Fibroblast of skin of right quadriceps (primary cell): ENCODE measurements around the gene C7.
"Not testable (repeated sequence)": the region's sequence is repeated elsewhere in the genome, so short reads cannot be mapped to it uniquely, and the experiment has no call there.

Source experiments
- DNase-seq: peaks from one replicate; pipeline ENCODE4 v3.0.0-alpha.2; 2013

C7 gene

DNA sequence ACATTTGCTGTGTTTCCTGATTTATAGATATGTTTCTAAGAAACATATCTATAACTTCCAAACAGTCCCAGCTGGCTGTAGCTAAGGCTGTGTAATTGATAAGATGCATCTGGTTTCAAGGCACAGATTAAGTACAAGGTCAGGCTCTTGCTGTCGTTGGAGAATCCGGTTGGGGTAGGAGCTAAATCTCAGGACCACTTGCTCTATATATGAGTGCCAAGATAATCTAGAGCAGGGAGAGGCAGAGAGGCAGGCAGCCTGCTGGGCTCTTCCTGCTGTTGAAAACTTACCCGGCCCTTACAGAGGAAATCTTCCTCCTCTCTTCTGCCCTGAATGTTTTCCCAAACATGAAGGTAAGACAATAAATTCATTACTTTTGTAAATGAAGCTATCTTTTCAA is at the start of gene C7:
TSS of gene C7 (plus strand) at position 234 of the 400 bp plus-strand sequence. CDS start at position 348, 114 bp downstream.
- no peak for DNase-seq

DNA sequence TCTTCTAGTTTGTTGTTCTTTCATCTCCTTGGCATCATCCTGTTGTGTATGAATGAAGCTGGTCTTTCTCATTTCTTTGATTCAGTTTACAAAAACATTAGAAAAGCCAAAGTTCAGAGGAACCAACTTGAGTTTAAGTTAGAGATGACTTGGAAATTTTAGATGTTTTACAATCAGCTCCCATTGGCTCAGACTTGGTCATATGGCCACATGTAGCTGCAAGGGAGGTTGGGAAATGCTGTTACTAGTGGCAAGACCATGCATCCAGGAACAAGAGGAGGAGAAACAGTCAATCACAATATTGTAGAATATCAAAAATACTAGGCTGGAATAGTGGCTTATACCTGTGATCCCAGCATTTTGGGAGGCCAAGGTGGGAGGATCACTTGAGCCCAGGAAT is 48.6 kb upstream of the C7 start:
- no peak for DNase-seq

DNA sequence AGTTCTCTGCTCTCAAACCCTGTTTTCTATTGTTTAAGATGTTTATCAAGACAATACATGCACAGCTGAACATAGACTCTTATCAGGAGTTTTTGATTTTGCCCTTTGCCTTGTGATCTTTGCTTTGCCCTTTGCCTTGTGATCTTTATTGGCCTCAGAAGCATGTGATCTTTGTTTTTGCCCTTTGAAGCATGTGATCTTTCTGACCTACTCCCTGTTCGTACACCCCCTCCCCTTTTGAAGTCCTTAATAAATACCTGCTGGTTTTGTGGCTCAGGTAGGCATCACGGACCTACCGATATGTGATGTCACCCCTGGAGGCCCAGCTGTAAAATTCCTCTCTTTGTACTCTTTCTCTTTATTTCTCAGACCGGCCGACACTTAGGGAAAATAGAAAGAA is 44.3 kb upstream of the C7 start:
- DNase-seq = not testable (repeated sequence)

DNA sequence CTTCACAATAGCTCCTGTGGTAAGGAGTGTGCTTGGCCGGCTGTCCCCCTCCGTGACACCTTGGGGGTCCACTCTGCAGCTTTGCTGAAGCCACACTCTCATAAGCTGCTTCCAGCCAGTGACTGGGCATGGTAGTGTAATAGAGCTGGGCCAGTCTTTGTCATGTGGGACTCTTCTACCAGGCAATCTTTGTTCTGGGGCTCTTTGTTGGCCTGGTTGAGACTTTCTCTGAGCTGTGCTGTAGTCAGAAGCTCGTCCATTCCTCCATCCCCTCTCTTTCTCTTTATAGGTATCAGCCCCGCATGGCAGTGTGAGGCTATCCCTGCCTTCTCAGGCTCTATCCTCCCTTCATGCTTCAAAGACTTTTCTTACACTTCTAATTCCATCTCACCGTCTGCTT is 42.5 kb upstream of the C7 start:
- no peak for DNase-seq

DNA sequence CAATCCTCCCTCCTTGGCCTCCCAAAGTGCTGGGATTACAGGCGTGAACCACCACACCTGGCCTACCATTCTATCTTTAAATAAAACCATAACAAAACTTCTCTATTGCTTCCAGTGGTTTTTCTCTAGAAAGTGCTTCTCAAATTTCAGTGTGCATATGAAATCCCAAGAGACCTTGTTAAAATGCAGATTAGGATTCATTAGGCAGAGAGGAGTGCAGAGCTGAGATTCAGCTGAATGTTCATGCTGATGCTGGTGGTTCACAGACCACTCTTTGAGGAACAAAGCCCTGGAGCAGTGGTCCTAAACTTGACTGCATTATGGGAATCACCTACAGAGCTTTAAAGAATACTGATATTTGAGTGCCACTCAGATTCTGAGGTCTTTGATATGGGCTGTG is 39.9 kb upstream of the C7 start:
- DNase-seq = no peak

DNA sequence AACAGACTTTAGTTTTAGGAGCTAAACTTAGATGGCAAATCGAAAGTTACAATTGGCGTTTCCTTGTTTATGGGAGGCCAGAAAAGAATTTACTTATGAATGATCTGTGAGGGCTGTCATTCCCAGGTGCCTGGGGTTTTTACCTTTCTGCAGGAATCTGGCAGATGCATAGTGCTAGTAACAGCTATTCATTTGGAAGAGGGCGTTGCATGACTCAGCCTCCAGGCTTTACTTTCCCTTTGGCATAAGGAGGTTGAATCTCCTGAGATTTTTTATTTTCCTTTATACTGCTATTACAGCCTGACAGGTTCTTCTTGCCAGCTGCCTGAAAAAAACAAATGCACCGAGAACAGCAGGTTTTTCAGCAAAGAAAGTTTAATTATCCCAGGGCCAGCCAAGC is 38.1 kb upstream of the C7 start:
- DNase-seq = no peak

DNA sequence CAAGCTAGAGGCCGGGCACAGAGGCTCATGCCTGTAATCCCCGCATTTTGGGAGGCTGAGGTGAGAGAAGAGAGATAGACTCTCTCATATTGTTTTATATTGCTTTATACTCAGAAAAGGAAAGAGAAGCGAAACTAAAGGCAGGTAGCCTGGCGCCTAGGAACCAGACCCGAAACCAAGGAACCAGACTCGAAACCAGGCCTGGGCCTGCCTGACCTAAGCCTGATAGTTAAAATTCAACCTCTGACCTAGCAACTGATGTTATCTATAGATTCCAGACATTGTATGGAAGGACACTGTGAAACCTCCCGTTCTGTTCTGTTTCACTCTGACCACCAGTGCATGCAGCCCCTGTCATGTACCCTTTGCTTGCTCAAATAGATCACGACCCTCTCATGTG is 37.0 kb upstream of the C7 start:
- not testable (repeated sequence) for DNase-seq

DNA sequence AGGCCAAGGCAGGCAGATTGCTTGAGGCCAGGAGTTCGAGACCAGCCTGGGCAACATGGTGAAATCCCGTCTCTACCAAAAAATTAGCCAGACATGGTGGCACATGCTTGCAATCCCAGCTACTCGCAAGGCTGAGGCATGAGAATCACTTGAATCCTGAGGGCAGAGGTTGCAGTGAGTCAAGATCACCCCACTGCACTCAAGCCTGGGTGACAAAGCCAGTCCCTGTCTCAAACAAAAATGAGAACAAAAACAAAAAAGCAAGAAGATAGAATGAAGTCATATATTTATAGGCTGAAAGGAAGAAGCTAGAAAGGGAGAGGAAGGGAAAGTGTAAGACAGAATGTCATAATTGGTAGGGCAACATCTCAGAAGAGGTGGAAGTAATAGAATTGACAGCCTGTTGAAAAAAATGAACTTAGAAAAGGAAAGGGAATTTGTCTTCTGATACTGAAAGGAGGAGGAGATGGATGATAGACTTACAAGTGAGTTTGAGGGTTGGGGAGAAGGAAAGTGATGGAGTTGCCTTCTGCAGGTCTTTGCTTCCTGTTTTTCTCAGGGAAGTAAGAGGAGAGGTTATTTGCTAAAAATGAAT is 35.9 kb upstream of the C7 start:
- no peak for DNase-seq

DNA sequence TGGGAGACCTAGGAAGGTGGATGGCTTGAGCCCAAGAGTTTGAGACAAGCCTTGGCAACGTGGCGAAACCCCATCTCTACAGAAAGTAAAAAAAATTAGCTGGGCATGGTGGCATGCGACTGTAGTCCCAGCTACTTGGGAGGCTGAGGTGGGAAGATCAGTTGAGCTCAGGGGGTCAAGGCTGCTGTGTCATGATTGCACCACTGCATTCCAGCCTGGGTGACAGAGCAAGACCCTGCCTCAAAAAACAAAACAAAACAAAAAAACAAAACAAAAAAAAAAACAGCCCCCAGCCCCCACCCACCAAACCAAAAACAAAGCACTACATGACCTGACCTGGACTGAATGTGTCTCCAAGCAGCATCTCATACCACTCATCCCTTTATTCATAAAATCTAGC is 33.3 kb upstream of the C7 start:
- DNase-seq = no peak

DNA sequence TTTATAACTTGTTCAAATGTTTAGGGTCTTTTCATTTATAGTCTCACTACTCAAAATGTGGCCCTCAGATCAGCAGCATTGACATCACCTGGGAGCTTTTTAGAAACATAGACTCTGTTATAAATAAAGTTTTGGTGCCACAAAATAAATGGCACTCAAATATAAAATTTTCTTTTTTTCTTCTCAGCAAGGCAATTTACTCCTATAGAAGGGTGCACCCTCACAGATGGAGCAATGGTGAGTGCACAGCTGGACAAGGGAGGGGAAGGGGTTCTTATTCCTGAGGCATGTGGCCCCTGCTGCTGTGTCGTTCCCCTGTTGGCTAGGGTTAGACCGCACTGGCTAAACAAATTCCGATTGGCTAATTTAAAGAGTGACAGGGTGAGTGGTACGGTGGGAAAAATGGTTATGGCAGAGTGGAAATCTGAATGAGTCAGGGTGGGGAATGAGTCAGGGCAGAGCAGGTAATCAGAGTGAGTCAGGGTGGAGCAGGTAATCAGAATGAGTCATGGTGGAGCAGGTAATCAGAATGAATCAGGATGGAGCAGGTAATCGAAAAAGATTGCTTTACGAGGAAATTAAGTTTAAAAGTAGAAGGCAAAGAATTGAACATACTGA is 31.8 kb upstream of the C7 start:
- DNase-seq = no peak

DNA sequence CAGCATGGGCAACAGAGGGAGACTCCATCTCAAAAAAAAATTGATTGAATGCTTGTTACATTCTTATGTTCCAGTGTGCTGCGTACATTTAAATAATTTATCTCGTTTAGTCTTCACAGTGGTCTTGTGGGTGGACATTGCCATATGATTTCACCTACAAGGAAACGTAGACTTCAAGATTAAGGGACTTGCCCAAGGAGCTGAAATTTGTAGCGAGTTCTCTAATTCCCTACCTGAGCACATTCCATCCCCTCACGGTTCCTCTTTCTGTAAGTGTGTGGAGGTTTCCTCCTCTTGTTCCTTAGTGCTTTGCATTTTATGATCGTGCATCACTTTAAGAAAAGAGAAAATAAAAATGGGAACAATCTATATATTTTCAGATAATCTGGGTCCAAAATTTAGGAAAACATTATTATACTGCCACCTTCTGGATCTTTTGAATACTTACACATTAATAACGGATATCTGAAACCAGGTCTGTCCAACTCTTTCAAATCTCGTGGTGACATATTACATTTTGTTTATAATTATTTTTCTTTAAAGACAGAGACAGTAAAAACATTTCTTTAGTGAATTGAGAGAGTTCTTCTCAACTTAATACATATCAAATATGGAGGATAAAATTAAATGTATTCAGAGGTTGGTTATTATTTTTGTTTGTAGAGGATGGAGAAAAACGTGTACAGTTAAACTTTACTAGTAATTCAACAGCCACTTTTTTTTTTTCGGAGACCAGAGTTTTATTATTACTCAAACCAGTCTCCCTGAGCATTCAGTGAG is 29.9 kb upstream of the C7 start:
- peak; percentile 27 for DNase-seq

DNA sequence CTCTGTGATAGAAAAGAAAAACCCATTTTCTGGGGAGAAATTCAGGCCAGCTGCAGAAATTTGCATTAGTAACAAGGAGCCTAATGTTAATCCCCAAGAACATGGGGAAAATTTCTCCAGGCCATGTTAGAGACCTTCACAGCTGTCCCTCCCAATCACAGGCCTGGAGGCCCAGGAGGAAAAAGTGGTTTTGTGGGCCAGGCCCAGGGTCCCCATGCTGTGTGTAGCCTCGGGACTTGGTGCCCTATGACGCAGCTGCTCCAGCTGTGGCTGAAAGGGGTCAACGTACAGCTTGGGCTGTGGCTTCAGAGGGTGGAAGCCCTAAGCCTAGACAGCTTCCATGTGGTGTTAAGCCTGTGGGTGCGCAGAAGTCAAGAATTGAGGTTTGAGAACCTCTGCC is 27.0 kb upstream of the C7 start:
- no peak for DNase-seq

DNA sequence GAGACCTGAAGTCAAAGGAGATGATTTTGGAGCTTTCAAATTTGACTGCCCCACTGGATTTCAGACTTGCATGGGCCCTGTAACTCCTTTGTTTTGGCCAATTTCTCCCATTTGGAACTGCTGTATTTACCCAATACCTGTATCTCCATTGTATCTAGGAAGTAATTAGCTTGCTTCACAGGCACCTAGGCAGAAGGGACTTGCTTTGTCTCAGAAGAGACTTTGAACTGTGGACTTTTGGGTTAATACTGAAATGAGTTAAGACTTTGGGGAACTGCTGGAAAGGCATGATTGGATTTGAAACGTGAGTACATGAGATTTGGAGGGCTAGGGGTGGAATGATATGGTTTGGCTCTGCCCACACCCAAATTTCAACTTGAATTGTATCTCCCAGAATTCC is 26.2 kb upstream of the C7 start:
- not testable (repeated sequence) for DNase-seq

DNA sequence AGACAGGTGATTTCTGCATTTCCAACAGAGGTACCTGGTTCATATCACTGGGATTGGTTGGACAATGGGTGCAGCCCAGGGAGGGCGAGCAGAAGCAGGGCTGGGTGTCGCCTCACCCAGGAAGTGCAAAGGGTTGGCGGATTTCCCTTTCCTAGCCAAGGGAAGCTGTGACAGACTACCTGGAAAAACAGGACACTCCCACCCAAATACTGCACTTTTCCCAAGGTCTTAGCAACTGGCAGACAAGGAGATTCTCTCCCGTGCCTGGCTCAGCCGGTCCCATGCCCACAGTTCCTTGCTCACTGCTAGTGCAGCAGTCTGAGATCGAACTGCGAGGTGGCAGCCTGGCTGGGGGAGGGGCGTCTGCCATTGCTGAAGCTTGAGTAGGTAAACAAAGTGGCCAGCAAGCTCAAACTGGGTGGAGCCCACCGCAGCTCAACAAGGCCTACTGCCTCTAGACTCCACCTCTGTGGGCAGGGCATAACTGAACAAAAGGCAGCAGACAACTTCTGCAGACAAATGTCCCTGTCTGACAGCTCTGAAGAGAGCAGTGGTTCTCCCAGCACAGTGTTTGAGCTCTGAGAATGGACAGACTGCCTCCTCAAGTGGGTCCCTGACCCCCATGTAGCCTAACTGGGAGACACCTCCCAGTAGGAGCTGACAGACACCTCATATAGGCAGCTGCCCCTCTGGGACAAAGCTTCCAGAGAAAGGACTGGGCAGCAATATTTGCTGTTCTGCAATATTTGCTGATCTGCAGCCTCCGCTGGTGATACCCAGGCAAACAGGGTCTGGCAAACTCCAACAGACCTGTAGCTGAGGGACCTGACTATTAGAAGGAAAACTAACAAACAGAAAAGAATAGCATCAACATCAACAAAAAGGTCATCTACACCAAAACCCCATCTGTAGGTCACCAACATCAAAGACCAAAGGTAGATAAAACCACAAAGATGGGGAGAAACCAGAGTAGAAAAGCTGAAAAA is 13.6 kb upstream of the C7 start:
- DNase-seq = not testable (repeated sequence)

DNA sequence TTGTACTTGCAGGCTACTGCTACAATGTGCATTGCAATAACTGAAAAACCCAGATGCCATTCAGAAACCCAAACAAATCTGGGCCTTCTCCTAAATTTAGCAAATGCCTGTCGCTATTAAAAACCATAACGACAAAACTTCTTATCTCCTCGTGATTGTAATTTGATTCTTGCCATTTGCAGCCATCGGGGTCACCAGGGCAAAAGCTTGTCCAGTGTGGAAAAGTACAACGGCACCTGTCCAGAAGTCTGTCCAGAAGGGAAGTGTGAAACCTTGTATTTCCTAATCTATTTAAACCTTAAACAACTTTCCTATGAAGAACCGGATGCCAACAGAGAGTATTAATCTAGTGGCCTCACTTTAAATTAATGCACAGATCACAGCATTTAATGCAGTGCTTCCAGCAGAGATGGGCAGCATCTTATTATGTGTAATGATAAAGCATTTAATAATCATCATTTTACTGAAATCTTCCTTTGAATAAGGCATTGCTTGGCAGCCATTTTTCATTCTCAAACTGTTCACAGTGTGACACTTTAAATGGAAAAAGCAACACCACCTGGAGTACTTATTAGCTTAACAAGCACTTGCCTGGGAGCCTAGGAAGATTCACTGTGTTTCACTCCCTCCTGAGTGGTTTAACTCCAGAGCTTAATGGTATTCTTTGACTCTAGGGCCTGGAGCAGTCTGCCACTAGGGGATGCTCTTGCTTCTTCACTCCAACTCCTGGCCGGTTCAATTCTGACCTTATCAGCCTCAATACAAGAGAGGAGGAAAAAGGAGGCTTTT is 4.9 kb upstream of the C7 start:
- peak; percentile 39 for DNase-seq

DNA sequence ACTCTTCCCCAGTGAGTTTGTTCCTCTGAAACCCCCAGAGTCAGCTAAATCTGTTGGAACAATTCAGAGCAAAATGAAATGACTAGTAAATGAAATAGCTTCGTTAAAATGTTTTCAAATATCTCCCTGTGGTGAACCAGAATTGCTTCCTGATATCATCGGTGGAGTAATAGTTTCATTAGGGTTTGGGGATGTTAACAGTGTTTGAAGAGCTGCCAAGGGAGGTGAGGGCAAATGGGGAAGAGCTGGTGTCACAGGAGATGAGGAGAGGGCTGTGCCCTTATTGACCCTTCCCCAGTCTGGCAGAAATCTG is 4.3 kb upstream of the C7 start:
- DNase-seq = no peak

DNA sequence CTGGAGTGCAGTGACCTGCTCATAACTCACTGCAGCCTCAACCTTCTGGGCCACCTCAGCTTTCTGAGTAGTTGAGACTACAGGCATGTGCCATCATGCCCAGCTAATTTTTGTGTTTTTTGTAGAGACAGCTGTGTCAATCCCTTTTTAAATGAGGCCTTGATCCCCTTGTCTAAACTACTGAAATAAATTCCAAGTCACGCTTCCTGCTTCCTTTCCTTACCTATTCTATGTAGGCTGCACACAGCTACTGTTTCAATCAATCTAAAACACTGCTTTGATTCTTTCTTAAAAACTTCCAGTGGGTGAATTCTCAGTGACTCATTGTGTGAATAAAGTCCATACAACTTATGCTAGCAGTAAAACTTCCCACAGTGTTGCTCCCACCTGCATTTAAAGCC is 2.9 kb upstream of the C7 start:
- DNase-seq = no peak

DNA sequence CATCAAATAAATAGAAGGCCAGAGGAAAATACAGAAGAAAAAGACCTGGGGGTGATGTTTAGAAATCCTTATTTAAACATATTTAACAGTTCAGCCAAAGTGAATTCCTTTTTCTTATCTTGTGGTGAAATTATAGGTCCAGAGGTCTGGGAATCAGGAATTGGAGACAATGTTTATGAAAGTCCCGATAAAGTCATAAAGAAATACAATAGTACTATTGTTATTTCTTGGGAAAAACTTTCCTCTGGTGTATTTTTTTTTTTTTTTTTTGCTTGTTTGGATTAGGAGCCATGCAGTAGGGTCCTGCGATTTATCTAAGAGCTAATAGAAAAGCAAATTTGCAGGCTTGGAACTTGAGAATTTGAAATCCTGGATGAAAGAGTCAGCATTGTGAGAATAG is 426 bp downstream of the C7 start:
- DNase-seq = no peak

DNA sequence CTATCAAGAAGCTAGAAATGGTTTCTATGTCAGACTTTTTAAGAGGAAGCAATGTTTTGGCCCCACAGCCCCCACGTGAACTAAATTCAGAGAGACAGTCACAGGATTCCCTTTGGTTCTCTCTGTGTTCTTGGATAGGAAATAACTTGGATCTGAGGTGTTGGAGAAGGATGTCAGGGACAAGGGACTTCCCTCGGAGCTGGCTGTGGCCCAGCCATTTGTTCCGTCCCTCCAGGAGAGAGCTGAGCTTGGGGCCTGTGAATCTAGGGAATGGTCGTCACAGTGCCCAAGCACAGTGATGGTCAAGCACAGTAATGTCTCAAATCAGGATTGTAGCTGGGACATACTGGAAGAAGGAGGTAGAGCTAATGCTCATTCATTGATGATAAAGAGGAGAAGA is 2.0 kb downstream of the C7 start:
- DNase-seq = no peak

DNA sequence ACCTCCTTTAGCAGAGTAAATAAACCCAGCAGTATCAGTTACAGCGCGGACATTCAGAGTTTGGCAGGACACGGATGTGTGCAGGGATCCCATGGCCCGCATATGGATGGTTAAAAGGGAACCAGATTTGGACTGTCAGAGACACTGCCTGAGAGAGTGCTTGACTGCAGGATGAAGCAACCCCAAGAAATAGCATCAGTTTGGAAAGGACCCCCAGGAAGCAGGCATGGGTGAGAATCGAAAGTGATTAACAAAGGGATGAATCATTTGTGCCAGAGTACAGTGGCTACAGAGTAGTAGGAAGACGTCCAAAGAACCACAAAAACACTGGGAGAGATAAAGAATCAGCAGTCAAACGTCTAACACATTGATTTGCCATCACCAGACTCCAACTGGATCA is 5.5 kb downstream of the C7 start:
- peak; percentile 7 for DNase-seq

DNA sequence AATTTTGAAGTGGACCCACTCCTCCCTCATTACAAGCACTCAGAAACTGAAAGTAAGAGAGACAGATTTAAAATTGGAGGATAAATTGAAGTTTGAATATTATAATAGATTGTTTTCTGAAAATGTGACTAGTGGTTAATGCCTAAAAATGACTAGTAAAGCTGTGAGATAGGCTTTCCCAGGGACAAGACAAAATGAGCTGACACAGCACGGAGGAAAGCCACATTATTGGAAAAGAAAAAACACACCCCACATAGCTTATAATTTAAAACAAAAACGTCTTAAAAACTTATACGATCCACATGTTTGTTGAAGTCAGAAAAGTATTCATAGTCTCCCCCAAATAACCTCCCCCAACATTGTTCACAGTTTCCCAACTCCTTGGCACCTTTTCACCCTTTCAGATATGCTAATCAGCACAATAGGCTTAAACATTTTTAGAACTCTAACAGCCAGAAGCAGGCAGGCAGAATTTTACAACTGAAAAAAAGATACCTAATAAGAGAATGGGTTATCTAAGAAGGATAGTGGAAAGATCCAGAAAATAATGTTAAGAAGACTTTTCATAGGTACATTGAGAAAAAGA is 6.1 kb downstream of the C7 start:
- DNase-seq = no peak

DNA sequence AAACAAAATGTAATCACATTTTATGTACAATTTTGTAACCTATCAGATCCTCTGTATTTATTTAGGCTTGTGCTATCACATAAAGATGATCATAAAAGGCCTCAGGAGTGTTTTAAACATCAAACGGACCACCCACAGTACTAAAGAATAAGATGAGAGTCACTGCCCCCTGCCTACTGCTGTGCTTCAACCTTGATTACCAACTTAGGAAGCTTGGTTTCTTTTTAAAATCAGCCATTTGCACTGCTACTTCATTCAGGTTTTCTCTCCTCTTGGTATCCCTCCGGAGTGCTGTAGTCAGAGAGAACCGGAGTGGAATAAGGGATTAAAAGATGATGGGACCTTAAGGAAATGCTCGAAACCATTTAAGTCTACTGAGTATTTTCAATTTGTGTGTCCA is 6.9 kb downstream of the C7 start:
- DNase-seq = no peak
